Peyer's patch (tissue), 4 donors: ENCODE results near the gene ADK.

Source experiments
- POLR2A ChIP-seq, 2 donors: fragments of 450-650 bp; IDR thresholded peaks; one replicate each; pipeline ENCODE4 v1.5.1; 2017; ENCODE audit warnings: antibody characterized with exemption in 2 of 2, mild to moderate bottlenecking in 2 of 2, moderate library complexity in 2 of 2
- TF ChIP-seq, protein P1 (sequence below), 6 experiments: fragments of 450-650 bp in 4 of 6; fragments of 200-600 bp in 2 of 6; sonication (generic) in 1 of 6; IDR thresholded peaks; one replicate each; pipeline ENCODE4 v1.5.1; 2017 to 2019; ENCODE audit warnings: antibody characterized with exemption in 6 of 6, mild to moderate bottlenecking in 3 of 6, moderate library complexity in 1 of 6

DNA sequence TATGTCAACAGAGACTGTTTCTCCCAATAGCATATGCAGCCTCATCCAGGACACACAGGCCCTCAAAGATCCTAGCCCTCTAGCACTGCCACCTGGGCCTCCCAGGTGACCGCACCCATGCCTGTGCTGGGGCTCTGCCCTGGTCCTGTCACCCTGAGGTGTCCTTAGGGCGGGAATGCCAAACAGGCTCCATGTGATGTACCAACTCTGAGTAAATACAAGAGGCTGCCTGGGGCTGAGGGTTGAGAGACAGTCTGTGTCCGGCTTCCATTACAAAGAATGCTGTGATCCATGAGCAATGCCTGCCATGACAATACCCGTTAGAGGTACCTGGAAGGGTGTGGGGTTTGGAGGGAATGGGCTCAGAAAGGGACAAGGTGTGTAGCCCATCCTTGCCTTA, 592.4 kb downstream of the ADK start:
- no peak for TF ChIP-seq POLR2A (IDR thresholded peaks at IDR 0.05)
- TF ChIP-seq, protein P1, sequence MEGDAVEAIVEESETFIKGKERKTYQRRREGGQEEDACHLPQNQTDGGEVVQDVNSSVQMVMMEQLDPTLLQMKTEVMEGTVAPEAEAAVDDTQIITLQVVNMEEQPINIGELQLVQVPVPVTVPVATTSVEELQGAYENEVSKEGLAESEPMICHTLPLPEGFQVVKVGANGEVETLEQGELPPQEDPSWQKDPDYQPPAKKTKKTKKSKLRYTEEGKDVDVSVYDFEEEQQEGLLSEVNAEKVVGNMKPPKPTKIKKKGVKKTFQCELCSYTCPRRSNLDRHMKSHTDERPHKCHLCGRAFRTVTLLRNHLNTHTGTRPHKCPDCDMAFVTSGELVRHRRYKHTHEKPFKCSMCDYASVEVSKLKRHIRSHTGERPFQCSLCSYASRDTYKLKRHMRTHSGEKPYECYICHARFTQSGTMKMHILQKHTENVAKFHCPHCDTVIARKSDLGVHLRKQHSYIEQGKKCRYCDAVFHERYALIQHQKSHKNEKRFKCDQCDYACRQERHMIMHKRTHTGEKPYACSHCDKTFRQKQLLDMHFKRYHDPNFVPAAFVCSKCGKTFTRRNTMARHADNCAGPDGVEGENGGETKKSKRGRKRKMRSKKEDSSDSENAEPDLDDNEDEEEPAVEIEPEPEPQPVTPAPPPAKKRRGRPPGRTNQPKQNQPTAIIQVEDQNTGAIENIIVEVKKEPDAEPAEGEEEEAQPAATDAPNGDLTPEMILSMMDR (IDR thresholded peaks at IDR 0.05) = no peak
